K562 (cell line): ENCODE results near the gene POU4F1. TPM values are rescaled to one million over a fixed set of nuclear protein-coding genes. Genes with fewer than 3 reads are reported as not detected.

Source experiments
- ATF6 ChIP-seq: sonication (generic); formaldehyde crosslinking; IDR thresholded peaks from 2 replicates; pipeline ENCODE4 v1.4.0; 2020; ENCODE audit warnings: mild to moderate bottlenecking, missing genetic modification reagents
- BRCA1 ChIP-seq, 2 experiments: fragments of 450-650 bp in 1 of 2; sonication (generic) in 1 of 2; formaldehyde crosslinking in 1 of 2; IDR thresholded peaks; 2 replicates each; pipeline versions ENCODE4 v1.5.0 to v1.6.1; 2017 to 2020; ENCODE audit warnings: mild to moderate bottlenecking in 1 of 2, missing genetic modification reagents in 1 of 2
- CREB1 ChIP-seq, 2 experiments: sonication (generic) in 1 of 2; formaldehyde crosslinking in 1 of 2; IDR thresholded peaks; 2 replicates each; pipeline versions ENCODE4 v1.6.1 to v1.8.0; 2012 to 2022; ENCODE audit warnings: inconsistent platforms in 1 of 2, mild to moderate bottlenecking in 1 of 2, missing genetic modification reagents in 1 of 2, moderate library complexity in 1 of 2
- E2F3 ChIP-seq: fragments of 250-450 bp; sonication (Bioruptor Pico); IDR thresholded peaks from 2 replicates; pipeline ENCODE4 v1.4.0; 2020; ENCODE audit warnings: mild to moderate bottlenecking
- ETV5 ChIP-seq: sonication (generic); formaldehyde crosslinking; IDR thresholded peaks from 2 replicates; pipeline ENCODE4 v1.4.0; 2020; ENCODE audit warnings: low read depth, mild to moderate bottlenecking, missing genetic modification reagents
- HIVEP1 ChIP-seq: fragments of 250-450 bp; sonication (Bioruptor Pico); IDR thresholded peaks from 2 replicates; pipeline ENCODE4 v1.4.0; 2020; ENCODE audit warnings: mild to moderate bottlenecking
- MYBL2 ChIP-seq, 2 experiments: fragments of 450-650 bp in 1 of 2; sonication (generic) in 1 of 2; formaldehyde crosslinking in 1 of 2; IDR thresholded peaks; 2 replicates each; pipeline versions ENCODE4 v1.6.1 to v1.8.1; 2017 to 2022; ENCODE audit warnings: borderline replicate concordance in 1 of 2, inconsistent platforms in 1 of 2, low read depth in 1 of 2, mild to moderate bottlenecking in 1 of 2, missing genetic modification reagents in 1 of 2, moderate library complexity in 1 of 2
- NCOA6 ChIP-seq: fragments of 450-650 bp; IDR thresholded peaks from 2 replicates; pipeline ENCODE4 v1.6.1; 2017; ENCODE audit warnings: mild to moderate bottlenecking
- PKNOX1 ChIP-seq: fragments of 450-650 bp; IDR thresholded peaks from 2 replicates; pipeline ENCODE4 v1.6.1; 2016
- RNF219 ChIP-seq: fragments of 250-450 bp; sonication (Bioruptor Pico); IDR thresholded peaks from 2 replicates; pipeline ENCODE4 v1.5.0; 2022; ENCODE audit warnings: mild to moderate bottlenecking
- SIX5 ChIP-seq, 2 experiments: IDR thresholded peaks; 2 replicates each; pipeline ENCODE4 v1.6.1; 2011; ENCODE audit warnings: low read length in 2 of 2, borderline replicate concordance in 1 of 2, low read depth in 1 of 2, mild to moderate bottlenecking in 1 of 2, moderate library complexity in 1 of 2; ENCODE audit not compliant: insufficient read depth in 1 of 2
- SMAD2 ChIP-seq: fragments of 150-350 bp; IDR thresholded peaks from 2 replicates; pipeline ENCODE4 v1.6.1; 2014; ENCODE audit warnings: low read depth, mild to moderate bottlenecking, low read length
- STAT5A ChIP-seq: IDR thresholded peaks from 2 replicates; pipeline ENCODE4 v1.6.1; 2012; ENCODE audit warnings: low read length, inconsistent platforms, borderline replicate concordance
- U2AF2 ChIP-seq: fragments of 200-400 bp; formaldehyde crosslinking; optimal IDR thresholded peaks from 2 replicates; pipeline ENCODE3; 2017; ENCODE audit warnings: low read depth, mild to moderate bottlenecking, low read length
- ZBTB5 ChIP-seq: fragments of 450-650 bp; IDR thresholded peaks from 2 replicates; pipeline ENCODE4 v1.6.1; 2017; ENCODE audit warnings: antibody characterized with exemption
- ZEB2 ChIP-seq: fragments of 450-650 bp; IDR thresholded peaks from 2 replicates; pipeline ENCODE4 v1.6.1; 2016
- ZNF561 ChIP-seq: fragments of 450-650 bp; formaldehyde crosslinking; conservative IDR thresholded peaks from 2 replicates; pipeline ENCODE4 v1.4.0; 2020; ENCODE audit warnings: mild to moderate bottlenecking, moderate library complexity
- ZNF740 ChIP-seq, 3 experiments: fragments of 200-800 bp in 1 of 3; sonication (Bioruptor generic) in 1 of 3; sonication (generic) in 1 of 3; formaldehyde crosslinking in 1 of 3; IDR thresholded peaks; 2 replicates each; pipeline versions ENCODE4 v1.6.1 to v1.8.0; 2016 to 2022; ENCODE audit warnings: mild to moderate bottlenecking in 2 of 3, missing compliant biosample characterization in 2 of 3, missing genetic modification characterization in 2 of 3, missing genetic modification reagents in 1 of 3
- polyA plus RNA-seq, 8 experiments: library from polyadenylated mRNA; depleted of rRNA in 4 of 8; stranded (reverse) in 5 of 8; unstranded in 3 of 8; fragments of >200 nt; fragmentation: Nextera tagmentation in 2 of 8; fragmentation: Illumina TruSeq in 1 of 8; extraction: Ambion mirVana in 2 of 8; extraction: Trizol in 1 of 8; gene quantifications; 2 replicates each; pipeline versions ENCODE4 v1.2.1 to v1.2.3, GENCODE V29; 2011 to 2014; ENCODE audit warnings: inconsistent platforms in 1 of 8, missing spikeins in 1 of 8
- total RNA-seq, 7 experiments: library from RNA; depleted of rRNA in 6 of 7; stranded (reverse); fragments of >200 nt in 6 of 7; fragmentation: Illumina TruSeq in 2 of 7; extraction: Trizol in 2 of 7; gene quantifications; 2 replicates each; pipeline versions ENCODE4 v1.2.1 to v1.2.3, GENCODE V29; 2011 to 2021; ENCODE audit warnings: low replicate concordance in 1 of 7

The POU4F1 gene
- total and polyA plus RNA-seq, 9 of the 15 experiments (the other 6 are each of a cell fraction or from before 2014, with no cell fraction given): 0.61 to 2.8 (median 1.5) TPM

- TF ChIP-seq U2AF2: no peak
- no peak for TF ChIP-seq CREB1 (IDR thresholded peaks at IDR 0.05)
- no peak; the same call in 1 of the 2 replicates for TF ChIP-seq CREB1 (CRISPR knock-in tag; IDR thresholded peaks at IDR 0.05)
- TF ChIP-seq E2F3 (CRISPR knock-in tag): no peak
- no peak for TF ChIP-seq ZNF740 (CRISPR knock-in tag; IDR thresholded peaks at IDR 0.05)
- no peak for TF ChIP-seq ZNF740 (tag; IDR thresholded peaks at IDR 0.05)
- no peak for TF ChIP-seq SIX5 (IDR thresholded peaks at IDR 0.05; ENCODE audit: borderline replicate concordance in 1 of 2, insufficient read depth in 1 of 2, low read depth in 1 of 2, low read length in 2 of 2)
- TF ChIP-seq ZNF561 (CRISPR knock-in tag): no peak
- TF ChIP-seq HIVEP1: no peak
- no peak for TF ChIP-seq ZBTB5
- peak; percentile 91 for TF ChIP-seq PKNOX1
- TF ChIP-seq STAT5A: no peak
- TF ChIP-seq ETV5 (CRISPR knock-in tag): no peak
- TF ChIP-seq SMAD2: no peak
- no peak for TF ChIP-seq ZEB2
- TF ChIP-seq MYBL2 (IDR thresholded peaks at IDR 0.05; ENCODE audit: low read depth): no peak
- TF ChIP-seq MYBL2 (CRISPR knock-in tag; IDR thresholded peaks at IDR 0.05; ENCODE audit: borderline replicate concordance): no peak
- TF ChIP-seq NCOA6: 0 out of 2 replicates have a peak, but pooled peaks have one; percentile 12
- no peak for TF ChIP-seq ATF6 (CRISPR knock-in tag)
- TF ChIP-seq RNF219 (CRISPR knock-in tag): no peak
- no peak for TF ChIP-seq BRCA1 (IDR thresholded peaks at IDR 0.05)
- TF ChIP-seq BRCA1 (CRISPR knock-in tag; IDR thresholded peaks at IDR 0.05): no peak
Observed at GRCh38 chr13:78603240-78603957, at the start of gene POU4F1 (continued).
